ENCODE measurements around the gene SPOUT1.

DNA sequence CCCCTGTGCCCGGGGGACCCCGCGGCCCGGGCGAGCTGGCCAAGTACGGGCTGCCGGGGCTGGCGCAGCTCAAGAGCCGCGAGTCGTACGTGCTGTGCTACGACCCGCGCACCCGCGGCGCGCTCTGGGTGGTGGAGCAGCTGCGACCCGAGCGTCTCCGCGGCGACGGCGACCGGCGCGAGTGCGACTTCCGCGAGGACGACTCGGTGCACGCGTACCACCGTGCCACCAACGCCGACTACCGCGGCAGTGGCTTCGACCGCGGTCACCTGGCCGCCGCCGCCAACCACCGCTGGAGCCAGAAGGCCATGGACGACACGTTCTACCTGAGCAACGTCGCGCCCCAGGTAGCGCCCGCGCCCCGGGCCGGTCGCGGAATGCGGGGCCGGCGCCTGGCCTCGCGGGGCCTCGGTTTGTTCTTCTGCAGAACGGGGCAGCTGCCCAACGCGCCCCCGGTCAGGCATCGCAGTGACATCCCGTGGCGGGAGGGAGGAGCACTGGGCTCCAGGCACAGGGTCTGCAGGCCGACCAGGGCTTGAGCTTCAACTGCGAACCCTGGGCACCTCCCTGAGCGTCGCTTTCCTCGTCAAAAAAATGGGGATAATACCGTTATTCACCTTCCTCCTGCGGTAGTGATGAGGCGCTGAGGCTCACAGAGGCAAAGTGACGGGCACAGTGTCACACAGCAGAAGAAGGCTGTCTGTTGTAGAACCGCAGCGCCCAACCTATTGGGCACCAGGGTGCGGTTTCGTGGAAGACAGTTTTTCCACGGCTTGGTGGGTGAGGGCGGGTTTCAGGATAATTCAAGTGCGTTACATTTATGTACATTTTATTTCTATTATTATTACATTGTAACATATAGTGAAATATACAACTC is 10.5 kb downstream of the SPOUT1 start:
- TF ChIP-seq CTCF (IDR thresholded peaks at IDR 0.05; ENCODE audit: low read depth, low read length) (no peak), MAX (IDR thresholded peaks at IDR 0.05; ENCODE audit: low read depth, low read length) (peak; percentile 58; the same call in 1 of the 2 replicates)

All from NB4 (cell line).